NCI-H226 (cell line): ENCODE measurements around the gene GNAI1.

Source experiments
- DNase-seq: peaks from one replicate; pipeline ENCODE4 v3.0.0-alpha.2; 2015

Gene GNAI1

DNA sequence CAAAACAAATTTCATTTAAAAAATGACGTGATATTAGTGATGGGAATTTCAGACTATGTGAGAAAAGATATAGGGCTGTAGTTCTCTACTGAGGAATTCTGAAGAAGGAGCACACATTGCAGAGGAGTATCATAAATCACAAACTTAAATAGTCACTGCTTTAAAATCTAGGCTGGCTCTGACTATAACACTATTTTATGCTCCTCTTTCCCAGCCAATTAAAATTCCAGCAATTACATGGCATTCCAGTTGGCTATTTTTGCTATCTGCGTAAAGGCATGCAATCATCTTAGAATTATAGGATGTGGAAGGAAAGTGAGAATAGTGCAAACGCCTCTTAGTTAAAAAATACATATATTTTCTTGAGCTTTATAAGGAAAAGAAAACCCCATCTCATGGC is 123.1 kb downstream of the GNAI1 start:
- no peak for DNase-seq

DNA sequence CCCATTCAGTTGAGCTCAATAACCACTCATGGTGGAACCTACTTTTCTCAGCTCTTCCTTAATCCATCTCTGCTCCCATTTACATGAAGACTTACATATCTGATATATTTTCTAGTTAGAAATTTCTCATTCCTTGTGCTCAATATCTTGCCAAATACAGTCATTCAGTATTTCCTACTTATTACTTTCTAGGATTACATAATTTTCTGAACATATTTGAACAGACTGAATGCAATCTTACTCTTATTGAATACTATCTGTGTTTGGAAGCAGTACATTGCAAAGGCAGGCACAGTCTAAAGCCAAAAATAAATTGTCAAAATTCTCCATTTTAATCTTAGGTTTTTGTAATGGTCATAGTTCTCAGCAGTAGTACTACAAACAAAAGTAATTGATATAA is 126.0 kb downstream of the GNAI1 start:
- no peak for DNase-seq

DNA sequence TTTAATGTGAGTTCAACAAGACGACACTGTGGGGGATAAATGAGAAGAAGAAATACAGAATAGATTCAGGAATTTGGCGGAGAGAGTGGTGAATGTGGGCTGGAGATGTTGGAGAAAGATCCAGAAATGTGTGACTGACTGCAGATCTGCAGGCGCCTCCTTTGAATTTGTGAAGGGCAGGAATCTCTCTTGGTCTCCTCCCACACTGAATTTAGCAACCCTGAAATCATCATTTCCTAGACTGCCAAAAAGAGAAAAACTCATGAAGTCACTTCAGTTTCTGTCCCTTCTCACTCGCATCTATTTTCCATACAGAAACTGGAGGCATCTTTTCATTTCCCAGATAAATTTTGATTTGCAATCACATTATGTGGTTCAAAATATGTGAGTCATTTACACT is 128.7 kb downstream of the GNAI1 start:
- peak; percentile 37 for DNase-seq

DNA sequence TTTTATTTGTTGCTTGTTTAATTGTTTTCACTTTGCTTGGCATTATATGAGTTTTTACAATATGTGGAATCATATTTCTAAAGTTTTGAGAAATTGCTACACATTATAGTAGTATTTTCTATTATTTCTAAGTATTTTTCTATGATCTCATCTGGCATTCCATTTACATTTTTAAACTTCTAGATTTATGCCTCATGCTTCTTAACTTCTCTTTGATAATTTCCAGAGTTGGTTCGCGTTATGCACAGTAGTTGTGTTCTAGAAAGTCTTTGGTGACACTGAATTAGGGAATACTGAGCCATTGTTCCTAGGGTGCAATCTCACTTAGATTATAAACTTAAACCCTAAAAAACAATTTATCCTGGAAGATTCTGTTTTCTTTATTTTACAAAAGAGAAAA is 129.2 kb downstream of the GNAI1 start:
- DNase-seq, result no peak

DNA sequence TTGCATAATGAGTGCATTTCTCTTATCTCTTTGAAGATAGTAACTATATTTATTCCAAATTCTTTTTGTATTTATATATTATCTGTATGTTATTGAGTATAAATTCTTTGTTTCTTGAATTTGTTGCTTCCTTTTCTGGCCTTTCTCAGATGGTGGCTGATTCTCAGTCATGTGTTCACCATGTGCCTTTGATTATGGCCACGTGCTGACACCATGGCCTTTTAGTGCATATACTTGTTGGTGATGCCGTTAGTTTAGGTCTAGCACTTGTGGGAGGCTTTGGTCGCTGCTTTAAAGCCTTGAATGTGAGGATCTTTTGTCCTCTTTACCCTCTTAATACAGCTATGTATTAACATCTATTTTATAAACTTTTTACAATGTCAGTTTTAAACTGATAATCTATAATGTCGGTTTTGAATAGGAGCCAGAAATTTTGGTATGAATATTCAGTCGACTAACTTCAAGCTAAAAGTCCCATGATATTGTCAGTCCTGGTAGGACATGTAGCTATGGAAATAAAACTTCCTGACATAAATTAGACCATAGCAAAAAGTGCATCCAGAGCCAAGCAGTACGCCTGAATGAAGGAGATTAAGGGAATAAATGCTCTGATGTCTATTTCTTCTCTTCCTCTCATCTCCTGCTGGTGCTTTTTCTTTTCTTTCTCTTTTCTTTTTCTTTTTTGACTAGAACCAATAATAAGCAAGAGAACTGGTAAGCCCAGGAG is 130.3 kb downstream of the GNAI1 start:
- DNase-seq, result no peak

DNA sequence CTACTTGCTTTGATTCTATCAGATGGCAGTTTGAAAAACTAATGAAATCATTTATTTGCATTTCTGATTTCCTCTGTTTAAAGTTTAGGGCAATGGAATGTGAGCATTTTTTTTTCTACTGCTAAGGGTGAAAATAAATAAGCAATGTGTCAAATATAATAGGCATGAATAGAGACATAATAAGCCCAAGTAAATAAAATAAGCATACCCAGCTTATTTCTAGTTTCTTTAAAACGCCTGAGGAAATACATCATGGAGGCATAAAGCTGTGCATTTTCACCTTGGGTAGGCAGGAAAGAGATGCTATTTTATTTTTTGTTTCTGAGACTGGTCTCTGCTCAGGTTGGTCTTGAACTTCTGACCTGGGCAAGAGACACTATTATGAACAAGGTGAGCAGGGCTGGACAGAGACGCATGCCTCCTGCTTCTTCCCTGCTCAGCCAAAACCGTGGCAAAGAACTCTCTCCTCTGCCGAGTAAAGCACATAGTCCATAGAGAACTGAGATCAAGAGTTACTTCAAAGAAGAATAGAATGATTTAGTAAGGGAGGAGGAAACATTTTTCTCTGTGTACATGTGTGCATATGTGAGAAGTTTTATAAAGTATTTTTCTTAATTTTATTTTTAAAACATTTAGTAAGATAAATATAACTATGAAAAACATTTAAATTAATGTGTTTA is 138.1 kb downstream of the GNAI1 start:
- DNase-seq, result no peak

DNA sequence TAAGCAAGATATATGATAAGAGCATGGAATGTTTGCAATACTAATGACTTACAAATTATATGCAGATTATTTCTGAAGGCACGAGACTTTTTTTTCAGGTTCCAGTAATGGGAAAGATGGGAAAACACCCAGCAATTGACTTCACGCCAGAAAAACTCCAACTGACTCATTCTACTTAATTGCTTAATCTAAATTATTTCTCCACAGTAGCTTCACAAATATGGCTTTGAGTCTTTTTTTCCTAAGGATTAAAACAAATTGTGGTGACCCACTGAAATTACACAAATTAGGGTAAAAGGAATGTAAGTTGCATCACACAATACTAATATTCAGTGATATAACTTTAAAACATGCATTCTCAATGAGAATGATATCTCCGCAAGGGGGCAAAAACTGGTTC is 138.7 kb downstream of the GNAI1 start:
- DNase-seq, result no peak

DNA sequence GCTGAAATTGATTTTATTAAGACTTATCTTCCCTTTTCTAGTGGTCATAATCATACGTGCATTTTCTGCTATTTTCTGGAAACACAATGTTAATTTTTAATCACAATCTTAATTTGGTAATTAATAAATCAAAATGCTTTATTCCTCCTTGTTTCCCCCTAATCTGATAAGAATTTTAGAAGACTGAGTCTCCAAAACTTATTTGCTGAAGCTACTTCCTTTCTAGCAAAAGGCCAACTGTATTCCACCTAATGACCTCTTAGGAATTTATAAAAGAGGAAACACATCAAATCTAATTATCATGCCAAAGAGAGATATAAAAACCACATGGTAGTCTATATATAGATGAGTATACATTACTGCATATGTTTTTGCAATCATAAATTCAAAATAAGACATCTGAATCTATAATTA is 140.6 kb downstream of the GNAI1 start:
- DNase-seq, result no peak
